ENCODE measurements around the gene ATP2B3. TPM values are rescaled to one million over a fixed set of nuclear protein-coding genes. Genes with fewer than 3 reads are reported as not detected.

The ATP2B3 gene
- total RNA-seq, 4 donors from 2014 or later, result not detected

DNA sequence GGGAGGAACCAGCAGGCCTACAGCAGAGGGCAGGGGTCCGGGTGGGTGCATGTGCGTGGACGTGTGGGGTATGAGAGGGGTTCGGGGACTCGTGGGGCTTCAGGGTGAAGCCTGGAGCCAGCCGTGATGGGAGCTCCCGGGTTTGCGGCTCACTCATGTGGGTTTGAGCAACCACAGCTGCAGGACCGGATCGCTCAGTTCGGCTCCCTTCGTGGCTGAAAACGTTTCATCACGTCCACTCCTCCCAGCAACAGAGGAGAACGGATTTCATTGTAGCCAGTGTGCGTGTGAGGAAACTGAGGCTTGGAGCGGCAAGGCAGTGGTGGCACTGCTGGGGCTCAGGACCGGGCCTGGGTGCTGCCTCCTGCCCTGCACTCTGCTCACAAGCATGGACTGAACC, 12.1 kb upstream of the ATP2B3 start:
- intact Hi-C loops (cut with DNase I), result no loop called here
- DNase-seq, result no peak
- TF ChIP-seq, protein P1, sequence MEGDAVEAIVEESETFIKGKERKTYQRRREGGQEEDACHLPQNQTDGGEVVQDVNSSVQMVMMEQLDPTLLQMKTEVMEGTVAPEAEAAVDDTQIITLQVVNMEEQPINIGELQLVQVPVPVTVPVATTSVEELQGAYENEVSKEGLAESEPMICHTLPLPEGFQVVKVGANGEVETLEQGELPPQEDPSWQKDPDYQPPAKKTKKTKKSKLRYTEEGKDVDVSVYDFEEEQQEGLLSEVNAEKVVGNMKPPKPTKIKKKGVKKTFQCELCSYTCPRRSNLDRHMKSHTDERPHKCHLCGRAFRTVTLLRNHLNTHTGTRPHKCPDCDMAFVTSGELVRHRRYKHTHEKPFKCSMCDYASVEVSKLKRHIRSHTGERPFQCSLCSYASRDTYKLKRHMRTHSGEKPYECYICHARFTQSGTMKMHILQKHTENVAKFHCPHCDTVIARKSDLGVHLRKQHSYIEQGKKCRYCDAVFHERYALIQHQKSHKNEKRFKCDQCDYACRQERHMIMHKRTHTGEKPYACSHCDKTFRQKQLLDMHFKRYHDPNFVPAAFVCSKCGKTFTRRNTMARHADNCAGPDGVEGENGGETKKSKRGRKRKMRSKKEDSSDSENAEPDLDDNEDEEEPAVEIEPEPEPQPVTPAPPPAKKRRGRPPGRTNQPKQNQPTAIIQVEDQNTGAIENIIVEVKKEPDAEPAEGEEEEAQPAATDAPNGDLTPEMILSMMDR (IDR thresholded peaks at IDR 0.05), result no peak
- TF ChIP-seq POLR2A (IDR thresholded peaks at IDR 0.05), result no peak
- Histone ChIP-seq H3K27me3 (no peaks in the 10 kb centered on the region), H3K27ac (no peak overlapping the region), H3K4me3 (replicated peaks in 1 of 3) (no peak overlapping the region), H3K9me3 (no peaks in the 10 kb centered on the region), H3K36me3 (no peaks in the 10 kb centered on the region), H3K4me1 (no peaks in the 10 kb centered on the region)
- 83 to 96% methylated on average over 5 to 17 of the region's 18 CpGs for WGBS, 2 donors

DNA sequence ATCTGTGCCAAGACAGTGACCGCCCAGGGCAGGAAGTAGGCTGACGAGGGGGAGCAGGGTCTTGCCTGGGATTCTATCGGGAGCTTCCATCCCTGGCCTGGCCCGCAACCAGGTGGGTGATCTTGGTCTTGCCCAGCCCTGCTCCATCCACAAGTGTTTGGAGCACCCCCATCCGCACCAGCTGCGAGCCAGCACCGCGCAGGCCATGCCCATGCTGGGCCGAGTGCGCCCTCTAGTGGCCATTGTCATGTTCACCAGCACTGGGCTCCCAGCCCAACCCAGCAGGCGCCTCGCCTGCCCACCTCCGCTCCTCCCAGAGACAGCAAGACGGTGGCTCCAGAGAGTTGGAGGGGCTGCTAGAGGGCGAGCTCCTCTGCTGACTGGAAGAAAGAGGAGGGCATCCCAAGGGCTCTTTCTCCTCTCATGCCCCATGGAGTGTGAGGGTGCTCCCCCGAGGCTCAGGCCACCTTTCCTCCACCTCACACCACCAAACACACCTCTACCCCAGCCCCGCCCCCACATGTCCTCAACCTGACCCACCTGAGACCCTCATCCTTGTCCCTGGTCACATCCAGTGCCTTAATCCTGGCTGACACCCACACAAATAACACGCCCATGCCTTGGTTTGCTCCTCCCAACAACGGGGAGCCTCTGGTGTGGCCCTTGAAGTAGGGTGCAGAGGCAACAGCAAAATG, 9.8 kb upstream of the ATP2B3 start:
- no peak overlapping the region for H3K27ac ChIP-seq
- no peaks in the 10 kb centered on the region for H3K36me3 ChIP-seq
- 45 to 80% methylated on average over 1 to 6 of the region's 19 CpGs for WGBS, 2 donors
- H3K9me3 ChIP-seq, result no peaks in the 10 kb centered on the region
- H3K4me1 ChIP-seq, result no peaks in the 10 kb centered on the region
- H3K27me3 ChIP-seq, result no peaks in the 10 kb centered on the region
- no peak overlapping the region for H3K4me3 ChIP-seq (replicated peaks in 1 of 3)
- no peak for TF ChIP-seq POLR2A (IDR thresholded peaks at IDR 0.05)
- TF ChIP-seq, protein P1 (IDR thresholded peaks at IDR 0.05), result peak; percentile 63 to 85 (median 78)
- DNase-seq, result peak; percentile 77 to 79
- intact Hi-C loops (cut with DNase I), result no loop called here

DNA sequence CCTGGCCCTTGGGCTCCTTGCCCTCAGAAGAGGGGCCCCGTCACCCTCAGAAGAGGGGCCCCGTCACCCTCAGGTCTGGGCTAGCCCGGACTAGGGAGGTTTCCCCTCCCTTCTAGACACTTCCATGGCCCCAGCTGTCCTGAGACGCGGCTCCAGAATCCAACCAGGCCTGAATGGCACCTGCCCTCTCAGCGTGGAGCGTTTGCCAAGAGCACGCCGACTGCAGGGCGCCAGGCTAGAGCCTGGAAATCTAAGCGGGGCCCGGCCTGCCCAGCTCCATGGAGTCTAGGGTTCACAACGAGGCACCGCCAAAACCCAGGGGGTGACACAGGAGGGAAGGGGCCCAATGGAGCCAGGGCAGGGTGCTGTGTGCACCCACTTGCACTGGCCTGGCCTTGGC, 7.8 kb upstream of the ATP2B3 start:
- TF ChIP-seq, protein P1 (IDR thresholded peaks at IDR 0.05), result no peak
- TF ChIP-seq POLR2A (IDR thresholded peaks at IDR 0.05), result no peak
- Histone ChIP-seq H3K9me3 (no peaks in the 10 kb centered on the region), H3K36me3 (no peaks in the 10 kb centered on the region), H3K27ac (no peak overlapping the region), H3K4me1 (no peaks in the 10 kb centered on the region), H3K4me3 (replicated peaks in 1 of 3) (no peak overlapping the region), H3K27me3 (no peaks in the 10 kb centered on the region)
- intact Hi-C loops (cut with DNase I), result no loop called here
- DNase-seq, result no peak
- WGBS, 2 donors, result 85% methylated on average over 14 of the region's 14 CpGs; no CpG with 5 or more reads in 1 of the 2 donors

DNA sequence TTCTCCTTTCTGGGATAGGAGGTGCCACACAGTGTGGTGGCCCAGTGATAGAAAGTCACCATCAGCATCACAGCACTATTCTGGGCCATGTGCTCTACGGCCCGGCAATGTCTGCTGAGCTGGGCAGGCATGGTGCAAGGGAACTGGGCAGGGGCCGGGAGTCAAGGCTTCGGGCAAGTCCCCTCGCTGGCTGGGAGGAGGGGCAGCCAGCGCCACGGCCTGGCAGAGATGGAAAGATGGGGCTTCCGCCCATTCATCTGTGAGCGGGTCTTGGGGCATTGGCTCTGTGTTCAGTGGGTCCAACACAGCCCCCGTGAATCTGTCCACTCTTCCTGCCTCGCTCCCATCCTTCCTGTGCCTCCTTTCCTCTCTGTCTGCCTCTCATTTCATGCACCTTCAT, 7.1 kb upstream of the ATP2B3 start:
- whole genome bisulfite sequencing, 2 donors, result 54 to 72% methylated on average over 5 to 10 of the region's 11 CpGs

More for the DNA sequence above, 7.1 kb upstream of the ATP2B3 start:
- no peak overlapping the region for H3K27ac ChIP-seq
- DNase-seq, result no peak
- no peaks in the 10 kb centered on the region for H3K27me3 ChIP-seq
- TF ChIP-seq POLR2A (IDR thresholded peaks at IDR 0.05), result no peak
- TF ChIP-seq, protein P1 (IDR thresholded peaks at IDR 0.05), result no peak
- H3K9me3 ChIP-seq, result no peaks in the 10 kb centered on the region
- intact Hi-C loops (cut with DNase I), result no loop called here
- H3K4me1 ChIP-seq, result no peaks in the 10 kb centered on the region
- H3K4me3 ChIP-seq (replicated peaks in 1 of 3), result no peak overlapping the region
- no peaks in the 10 kb centered on the region for H3K36me3 ChIP-seq
